K562 (cell line): ENCODE results near the gene PSMD7. TPM values are rescaled to one million over a fixed set of nuclear protein-coding genes. Genes with fewer than 3 reads are reported as not detected.
A peak's percentile ranks its signal among the peaks of the same experiment; 100 is the strongest.

Experiments used
- ARID2 ChIP-seq: fragments of 450-650 bp; IDR thresholded peaks from 2 replicates; pipeline ENCODE4 v1.6.1; 2017; ENCODE audit warnings: antibody characterized with exemption, mild to moderate bottlenecking
- CBX5 ChIP-seq: IDR thresholded peaks from 2 replicates; pipeline ENCODE4 v1.6.1; 2014; ENCODE audit warnings: low read depth, borderline replicate concordance
- CCNT2 ChIP-seq: IDR thresholded peaks from 2 replicates; pipeline ENCODE4 v1.6.1; 2011; ENCODE audit warnings: borderline replicate concordance, low read depth, mild to moderate bottlenecking, moderate library complexity, mixed read lengths, low read length; ENCODE audit not compliant: insufficient read length; ENCODE audit errors: extremely low read depth
- CHD7 ChIP-seq: fragments of 200-600 bp; sonication (generic); IDR thresholded peaks from one replicate; pipeline ENCODE4 v1.6.1; 2012; ENCODE audit warnings: mild to moderate bottlenecking, low read depth, low read length, inconsistent platforms
- HDAC3 ChIP-seq: fragments of 450-650 bp; IDR thresholded peaks from 2 replicates; pipeline ENCODE4 v1.6.1; 2018; ENCODE audit warnings: borderline replicate concordance, mild to moderate bottlenecking, moderate library complexity; ENCODE audit not compliant: partially characterized antibody
- PHB2 ChIP-seq: fragments of 450-650 bp; IDR thresholded peaks from 2 replicates; pipeline ENCODE4 v1.6.1; 2017; ENCODE audit warnings: low read depth
- RAD21 ChIP-seq, 2 experiments: fragments of 250-450 bp in 1 of 2; fragments of 450-650 bp in 1 of 2; sonication (Bioruptor Pico) in 1 of 2; formaldehyde crosslinking in 1 of 2; IDR thresholded peaks in 1 of 2; conservative IDR thresholded peaks in 1 of 2; 2 replicates each; pipeline versions ENCODE4 v1.4.0 to v1.8.0; 2020 to 2022; ENCODE audit warnings: mild to moderate bottlenecking in 2 of 2, moderate library complexity in 1 of 2
- ZBED1 ChIP-seq: IDR thresholded peaks from 2 replicates; pipeline ENCODE4 v1.6.1; 2014
- ZNF695 ChIP-seq: fragments of 450-650 bp; formaldehyde crosslinking; IDR thresholded peaks from 2 replicates; pipeline ENCODE4 v1.4.0; 2020; ENCODE audit warnings: mild to moderate bottlenecking, moderate library complexity
- ZNF76 ChIP-seq: fragments of 250-450 bp; sonication (Bioruptor Pico); IDR thresholded peaks from 2 replicates; pipeline ENCODE4 v1.4.0; 2020; ENCODE audit warnings: mild to moderate bottlenecking, moderate library complexity, borderline replicate concordance
- polyA plus RNA-seq, 8 experiments: library from polyadenylated mRNA; depleted of rRNA in 4 of 8; stranded (reverse) in 5 of 8; unstranded in 3 of 8; fragments of >200 nt; fragmentation: Nextera tagmentation in 2 of 8; fragmentation: Illumina TruSeq in 1 of 8; extraction: Ambion mirVana in 2 of 8; extraction: Trizol in 1 of 8; gene quantifications; 2 replicates each; pipeline versions ENCODE4 v1.2.1 to v1.2.3, GENCODE V29; 2011 to 2014; ENCODE audit warnings: inconsistent platforms in 1 of 8, missing spikeins in 1 of 8
- total RNA-seq, 7 experiments: library from RNA; depleted of rRNA in 6 of 7; stranded (reverse); fragments of >200 nt in 6 of 7; fragmentation: Illumina TruSeq in 2 of 7; extraction: Trizol in 2 of 7; gene quantifications; 2 replicates each; pipeline versions ENCODE4 v1.2.1 to v1.2.3, GENCODE V29; 2011 to 2021; ENCODE audit warnings: low replicate concordance in 1 of 7
- TF ChIP-seq, protein P1 (sequence below): fragments of 250-450 bp; sonication (Bioruptor Pico); IDR thresholded peaks from 2 replicates; pipeline ENCODE4 v1.9.0; 2021; ENCODE audit warnings: mild to moderate bottlenecking, inconsistent platforms

PSMD7 gene
- total and polyA plus RNA-seq, 9 of the 15 experiments (the other 6 are each of a cell fraction or from before 2014, with no cell fraction given) = 100 to 226 (median 156) TPM

- TF ChIP-seq CHD7 = no peak
- TF ChIP-seq, protein P1, sequence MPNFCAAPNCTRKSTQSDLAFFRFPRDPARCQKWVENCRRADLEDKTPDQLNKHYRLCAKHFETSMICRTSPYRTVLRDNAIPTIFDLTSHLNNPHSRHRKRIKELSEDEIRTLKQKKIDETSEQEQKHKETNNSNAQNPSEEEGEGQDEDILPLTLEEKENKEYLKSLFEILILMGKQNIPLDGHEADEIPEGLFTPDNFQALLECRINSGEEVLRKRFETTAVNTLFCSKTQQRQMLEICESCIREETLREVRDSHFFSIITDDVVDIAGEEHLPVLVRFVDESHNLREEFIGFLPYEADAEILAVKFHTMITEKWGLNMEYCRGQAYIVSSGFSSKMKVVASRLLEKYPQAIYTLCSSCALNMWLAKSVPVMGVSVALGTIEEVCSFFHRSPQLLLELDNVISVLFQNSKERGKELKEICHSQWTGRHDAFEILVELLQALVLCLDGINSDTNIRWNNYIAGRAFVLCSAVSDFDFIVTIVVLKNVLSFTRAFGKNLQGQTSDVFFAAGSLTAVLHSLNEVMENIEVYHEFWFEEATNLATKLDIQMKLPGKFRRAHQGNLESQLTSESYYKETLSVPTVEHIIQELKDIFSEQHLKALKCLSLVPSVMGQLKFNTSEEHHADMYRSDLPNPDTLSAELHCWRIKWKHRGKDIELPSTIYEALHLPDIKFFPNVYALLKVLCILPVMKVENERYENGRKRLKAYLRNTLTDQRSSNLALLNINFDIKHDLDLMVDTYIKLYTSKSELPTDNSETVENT (CRISPR knock-in tag) = no peak
- no peak for TF ChIP-seq HDAC3
- TF ChIP-seq RAD21 (CRISPR knock-in tag; conservative IDR thresholded peaks at IDR 0.05 in 1 of 2, IDR thresholded peaks at IDR 0.05 in 1 of 2) = peak; percentile 71 to 87
- no peak for TF ChIP-seq CBX5
- TF ChIP-seq ARID2 = 0 out of 2 replicates have a peak, but pooled peaks have one; percentile 39
- TF ChIP-seq PHB2 = no peak
- TF ChIP-seq ZNF76 (CRISPR knock-in tag) = no peak
- no peak for TF ChIP-seq CCNT2
- TF ChIP-seq ZBED1 = no peak
- TF ChIP-seq ZNF695 (CRISPR knock-in tag) = no peak
Observed at GRCh38 chr16:74309789-74310781, 13.5 kb downstream of the PSMD7 start (continued).
